Stimulated activated CD8-positive, alpha-beta memory T cell treated with anti-CD3 and anti-CD28 coated beads, Interleukin-15, amount 100 ng/mL, for 4 hours (primary cell): ENCODE measurements around the gene CAMK2B.

Experiments used
- DNase-seq, 2 donors: peaks; one replicate each; pipeline ENCODE4 v3.0.0-alpha.2; 2020; ENCODE audit warnings: low read depth in 2 of 2

CAMK2B gene

GRCh38 chr7:44325201-44325671, at the start of gene CAMK2B:
TSS of gene CAMK2B (minus strand) at chr7:44325594. CDS start at chr7:44325421, 173 bp downstream.
- DNase-seq: no peak

- no peak for DNase-seq
Measured at GRCh38 chr7:44374007-44374763, 48.8 kb upstream of the CAMK2B start.

- DNase-seq: no peak
Measured at GRCh38 chr7:44373418-44373740, 48.0 kb upstream of the CAMK2B start.

- DNase-seq: no peak
Measured at GRCh38 chr7:44372560-44373417, 47.4 kb upstream of the CAMK2B start.

GRCh38 chr7:44368885-44369284, 43.5 kb upstream of the CAMK2B start:
- DNase-seq: no peak

- DNase-seq: no peak
Measured at GRCh38 chr7:44368455-44368854, 43.1 kb upstream of the CAMK2B start.

- no peak for DNase-seq
Measured at GRCh38 chr7:44367475-44368043, 42.2 kb upstream of the CAMK2B start.

GRCh38 chr7:44366986-44367385, 41.6 kb upstream of the CAMK2B start:
- DNase-seq: no peak

GRCh38 chr7:44353668-44354067, 28.3 kb upstream of the CAMK2B start:
- no peak for DNase-seq

GRCh38 chr7:44348851-44349781, 23.7 kb upstream of the CAMK2B start:
- no peak for DNase-seq

- DNase-seq: no peak
Measured at GRCh38 chr7:44348300-44348699, 22.9 kb upstream of the CAMK2B start.

GRCh38 chr7:44347546-44348114, 22.2 kb upstream of the CAMK2B start:
- no peak for DNase-seq

GRCh38 chr7:44346063-44346462, 20.7 kb upstream of the CAMK2B start:
- DNase-seq: no peak

GRCh38 chr7:44341401-44341800, 16.0 kb upstream of the CAMK2B start:
- no peak for DNase-seq

- no peak for DNase-seq
Measured at GRCh38 chr7:44338600-44338999, 13.2 kb upstream of the CAMK2B start.

GRCh38 chr7:44336491-44336890, 11.1 kb upstream of the CAMK2B start:
- DNase-seq: no peak

GRCh38 chr7:44335184-44335583, 9.8 kb upstream of the CAMK2B start:
- no peak for DNase-seq

- DNase-seq: no peak
Measured at GRCh38 chr7:44334734-44335097, 9.3 kb upstream of the CAMK2B start.

- no peak for DNase-seq
Measured at GRCh38 chr7:44333911-44334733, 8.7 kb upstream of the CAMK2B start.

GRCh38 chr7:44331682-44332081, 6.3 kb upstream of the CAMK2B start:
- DNase-seq: no peak
